Neuron (in vitro differentiated cells): Measurements from ENCODE around the gene CC2D1A.

Experiments
- H2AFZ ChIP-seq: one replicate; pipeline ENCODE4 v1.6.1; 2013; ENCODE audit warnings: low read depth, mild to moderate bottlenecking, inconsistent platforms, low read length, moderate library complexity
- H3K27me3 ChIP-seq: one replicate; pipeline ENCODE4 v1.6.1; 2013; ENCODE audit warnings: low read length; ENCODE audit not compliant: insufficient read depth
- H3K36me3 ChIP-seq: one replicate; pipeline ENCODE4 v1.6.1; 2013; ENCODE audit warnings: low read length; ENCODE audit not compliant: insufficient read depth
- H3K4me1 ChIP-seq: one replicate; pipeline ENCODE4 v1.6.1; 2013; ENCODE audit warnings: low read length; ENCODE audit not compliant: insufficient read depth
- H3K4me3 ChIP-seq: 2 replicates; pipeline ENCODE4 v1.5.1; 2013; ENCODE audit warnings: mild to moderate bottlenecking, low read length, moderate library complexity
- H3K9me3 ChIP-seq: one replicate; pipeline ENCODE4 v1.6.1; 2013; ENCODE audit warnings: low read length

The CC2D1A gene

GRCh38 chr19:13882419-13882795 is 23.6 kb upstream of the CC2D1A start:
- no peaks in the 10 kb centered on the region for H3K27me3 ChIP-seq
- no peak overlapping the region for H2AFZ ChIP-seq
- no peaks in the 10 kb centered on the region for H3K36me3 ChIP-seq
- no peaks in the 10 kb centered on the region for H3K9me3 ChIP-seq
- peaks cover 19% of the 10 kb centered on the region for H3K4me1 ChIP-seq
- H3K4me3 ChIP-seq: no peak overlapping the region

GRCh38 chr19:13882836-13883235 is 23.2 kb upstream of the CC2D1A start:
- H3K27me3 ChIP-seq: no peaks in the 10 kb centered on the region
- peaks cover 19% of the 10 kb centered on the region for H3K4me1 ChIP-seq
- H3K9me3 ChIP-seq: no peaks in the 10 kb centered on the region
- no peak overlapping the region for H3K4me3 ChIP-seq
- no peak overlapping the region for H2AFZ ChIP-seq
- H3K36me3 ChIP-seq: no peaks in the 10 kb centered on the region

- Histone ChIP-seq H2AFZ (no peak overlapping the region), H3K36me3 (no peaks in the 10 kb centered on the region), H3K27me3 (no peaks in the 10 kb centered on the region), H3K4me3 (no peak overlapping the region), H3K4me1 (peaks cover 19% of the 10 kb centered on the region), H3K9me3 (no peaks in the 10 kb centered on the region)
These were observed 22.4 kb upstream of the CC2D1A start for GRCh38 chr19:13883516-13884064.

GRCh38 chr19:13884726-13885591 is 21.0 kb upstream of the CC2D1A start:
- H2AFZ ChIP-seq: no peak overlapping the region
- peaks cover 19% of the 10 kb centered on the region for H3K4me1 ChIP-seq
- H3K4me3 ChIP-seq: no peak overlapping the region
- no peaks in the 10 kb centered on the region for H3K9me3 ChIP-seq
- no peaks in the 10 kb centered on the region for H3K36me3 ChIP-seq
- H3K27me3 ChIP-seq: no peaks in the 10 kb centered on the region

GRCh38 chr19:13885826-13886365 is 20.1 kb upstream of the CC2D1A start:
- Histone ChIP-seq H3K4me1 (peaks cover 12% of the 10 kb centered on the region), H3K36me3 (no peaks in the 10 kb centered on the region), H2AFZ (no peak overlapping the region), H3K4me3 (no peak overlapping the region), H3K27me3 (no peaks in the 10 kb centered on the region), H3K9me3 (no peaks in the 10 kb centered on the region)

GRCh38 chr19:13887018-13887436 is 19.0 kb upstream of the CC2D1A start:
- Histone ChIP-seq H2AFZ (no peak overlapping the region), H3K9me3 (no peaks in the 10 kb centered on the region), H3K4me1 (peaks cover 2% of the 10 kb centered on the region), H3K36me3 (no peaks in the 10 kb centered on the region), H3K27me3 (no peaks in the 10 kb centered on the region), H3K4me3 (no peak overlapping the region)

- Histone ChIP-seq H3K4me1 (peaks cover 2% of the 10 kb centered on the region), H3K9me3 (no peaks in the 10 kb centered on the region), H3K36me3 (no peaks in the 10 kb centered on the region), H3K27me3 (no peaks in the 10 kb centered on the region), H3K4me3 (no peak overlapping the region), H2AFZ (no peak overlapping the region)
These were observed 18.5 kb upstream of the CC2D1A start for GRCh38 chr19:13887517-13887916.

- no peaks in the 10 kb centered on the region for H3K4me1 ChIP-seq
- no peaks in the 10 kb centered on the region for H3K9me3 ChIP-seq
- H3K27me3 ChIP-seq: no peaks in the 10 kb centered on the region
- H3K4me3 ChIP-seq: no peak overlapping the region
- H2AFZ ChIP-seq: no peak overlapping the region
- no peaks in the 10 kb centered on the region for H3K36me3 ChIP-seq
These were observed 17.7 kb upstream of the CC2D1A start for GRCh38 chr19:13888281-13888680.

- Histone ChIP-seq H3K36me3 (peaks cover 2% of the 10 kb centered on the region), H3K27me3 (no peaks in the 10 kb centered on the region), H3K4me3 (no peak overlapping the region), H2AFZ (no peak overlapping the region), H3K4me1 (no peaks in the 10 kb centered on the region), H3K9me3 (no peaks in the 10 kb centered on the region)
These were observed 15.9 kb upstream of the CC2D1A start for GRCh38 chr19:13890136-13890535.

GRCh38 chr19:13892870-13893269 is 13.1 kb upstream of the CC2D1A start:
- Histone ChIP-seq H3K36me3 (peaks cover 2% of the 10 kb centered on the region), H3K9me3 (no peaks in the 10 kb centered on the region)

GRCh38 chr19:13894552-13894951 is 11.4 kb upstream of the CC2D1A start:
- H3K9me3 ChIP-seq: no peaks in the 10 kb centered on the region
- H3K27me3 ChIP-seq: no peaks in the 10 kb centered on the region
- no peak overlapping the region for H2AFZ ChIP-seq
- H3K4me3 ChIP-seq: no peak overlapping the region
- peaks cover 2% of the 10 kb centered on the region for H3K36me3 ChIP-seq
- H3K4me1 ChIP-seq: no peaks in the 10 kb centered on the region

More at GRCh38 chr19:13892870-13893269, 13.1 kb upstream of the CC2D1A start:
- Histone ChIP-seq H3K4me3 (no peak overlapping the region), H3K27me3 (no peaks in the 10 kb centered on the region), H2AFZ (no peak overlapping the region), H3K4me1 (no peaks in the 10 kb centered on the region)

GRCh38 chr19:13896227-13896626 is 9.8 kb upstream of the CC2D1A start:
- Histone ChIP-seq H2AFZ (no peak overlapping the region), H3K36me3 (peaks cover 2% of the 10 kb centered on the region), H3K9me3 (no peaks in the 10 kb centered on the region), H3K4me3 (no peak overlapping the region), H3K4me1 (no peaks in the 10 kb centered on the region), H3K27me3 (no peaks in the 10 kb centered on the region)

GRCh38 chr19:13899393-13899792 is 6.6 kb upstream of the CC2D1A start:
- H3K4me1 ChIP-seq: no peaks in the 10 kb centered on the region
- H3K4me3 ChIP-seq: no peak overlapping the region
- H3K36me3 ChIP-seq: no peaks in the 10 kb centered on the region
- no peaks in the 10 kb centered on the region for H3K9me3 ChIP-seq
- H2AFZ ChIP-seq: no peak overlapping the region
- no peaks in the 10 kb centered on the region for H3K27me3 ChIP-seq
